OCI-LY3 (cell line): ENCODE results near the gene WDFY4.

Experiments used
- EZH2phosphoT487 ChIP-seq: fragments of 200-600 bp; shearing (Covaris generic); IDR thresholded peaks from 2 replicates; pipeline ENCODE4 v1.6.1; 2018; ENCODE audit warnings: antibody characterized with exemption, mixed run types, low read depth
- TF ChIP-seq, protein P1 (sequence below): fragments of 200-600, 300-600 bp; sonication (generic); IDR thresholded peaks from 2 replicates; pipeline ENCODE4 v1.5.1; 2014; ENCODE audit warnings: antibody characterized with exemption, low read length, low read depth

DNA sequence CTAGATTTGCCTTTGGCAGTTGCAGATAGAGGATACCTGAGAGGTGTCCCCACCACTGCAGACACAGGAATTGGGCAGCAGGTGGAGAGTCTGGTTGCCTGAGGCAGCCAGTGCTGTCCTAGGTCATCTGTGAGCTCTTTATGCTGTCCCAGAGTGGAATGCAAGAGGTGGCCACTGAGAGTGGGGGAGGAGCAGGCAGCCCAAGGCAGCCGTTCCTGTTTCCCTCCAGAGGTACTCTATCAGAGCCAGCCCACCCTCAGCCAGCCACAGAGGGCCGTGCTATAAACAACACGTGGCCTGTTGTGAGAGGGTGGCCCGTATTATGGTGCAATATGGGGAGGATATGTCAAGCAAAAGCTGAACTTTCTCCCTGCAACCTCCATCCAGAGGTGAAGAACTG is 246.5 kb downstream of the WDFY4 start:
- TF ChIP-seq, protein P1, sequence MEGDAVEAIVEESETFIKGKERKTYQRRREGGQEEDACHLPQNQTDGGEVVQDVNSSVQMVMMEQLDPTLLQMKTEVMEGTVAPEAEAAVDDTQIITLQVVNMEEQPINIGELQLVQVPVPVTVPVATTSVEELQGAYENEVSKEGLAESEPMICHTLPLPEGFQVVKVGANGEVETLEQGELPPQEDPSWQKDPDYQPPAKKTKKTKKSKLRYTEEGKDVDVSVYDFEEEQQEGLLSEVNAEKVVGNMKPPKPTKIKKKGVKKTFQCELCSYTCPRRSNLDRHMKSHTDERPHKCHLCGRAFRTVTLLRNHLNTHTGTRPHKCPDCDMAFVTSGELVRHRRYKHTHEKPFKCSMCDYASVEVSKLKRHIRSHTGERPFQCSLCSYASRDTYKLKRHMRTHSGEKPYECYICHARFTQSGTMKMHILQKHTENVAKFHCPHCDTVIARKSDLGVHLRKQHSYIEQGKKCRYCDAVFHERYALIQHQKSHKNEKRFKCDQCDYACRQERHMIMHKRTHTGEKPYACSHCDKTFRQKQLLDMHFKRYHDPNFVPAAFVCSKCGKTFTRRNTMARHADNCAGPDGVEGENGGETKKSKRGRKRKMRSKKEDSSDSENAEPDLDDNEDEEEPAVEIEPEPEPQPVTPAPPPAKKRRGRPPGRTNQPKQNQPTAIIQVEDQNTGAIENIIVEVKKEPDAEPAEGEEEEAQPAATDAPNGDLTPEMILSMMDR, result no peak
- no peak for TF ChIP-seq EZH2phosphoT487
